Gastrocnemius medialis (tissue), 4 donors: ENCODE measurements around the gene PPEF1.

Source experiments
- CTCF ChIP-seq, 5 experiments: fragments of 450-650 bp in 3 of 5; fragments of 200-600 bp in 2 of 5; sonication (generic) in 2 of 5; IDR thresholded peaks in 4 of 5; conservative IDR thresholded peaks in 1 of 5; 1 replicate in 4 of 5; 2 replicates in 1 of 5; pipeline ENCODE4 v1.5.1; 2016 to 2019; ENCODE audit warnings: antibody characterized with exemption in 5 of 5, mild to moderate bottlenecking in 3 of 5, moderate library complexity in 3 of 5
- POLR2A ChIP-seq, 2 donors: fragments of 450-650 bp; IDR thresholded peaks; one replicate each; pipeline ENCODE4 v1.6.1; 2017; ENCODE audit warnings: antibody characterized with exemption in 2 of 2, mild to moderate bottlenecking in 2 of 2, moderate library complexity in 2 of 2

GRCh38 chrX:18696653-18697052 lies 10.8 kb upstream of the PPEF1 start:
- TF ChIP-seq POLR2A (IDR thresholded peaks at IDR 0.05) (no peak), CTCF (IDR thresholded peaks at IDR 0.05 in 4 of 5, conservative IDR thresholded peaks at IDR 0.05 in 1 of 5) (no peak)
